Measurements from ENCODE around the gene EIF3M.
A peak's percentile ranks its signal among the peaks of the same experiment; 100 is the strongest.
"Not testable (repeated sequence)": the region's sequence is repeated elsewhere in the genome, so short reads cannot be mapped to it uniquely, and the experiment has no call there.

EIF3M gene

GRCh38 chr11:32583459-32584271, at the start of gene EIF3M:
Gene EIF3M, plus strand, starts transcription at chr11:32583831. Its CDS starts 57 bp downstream, at chr11:32583888.
- DNase-seq, result peak; percentile 92

DNA sequence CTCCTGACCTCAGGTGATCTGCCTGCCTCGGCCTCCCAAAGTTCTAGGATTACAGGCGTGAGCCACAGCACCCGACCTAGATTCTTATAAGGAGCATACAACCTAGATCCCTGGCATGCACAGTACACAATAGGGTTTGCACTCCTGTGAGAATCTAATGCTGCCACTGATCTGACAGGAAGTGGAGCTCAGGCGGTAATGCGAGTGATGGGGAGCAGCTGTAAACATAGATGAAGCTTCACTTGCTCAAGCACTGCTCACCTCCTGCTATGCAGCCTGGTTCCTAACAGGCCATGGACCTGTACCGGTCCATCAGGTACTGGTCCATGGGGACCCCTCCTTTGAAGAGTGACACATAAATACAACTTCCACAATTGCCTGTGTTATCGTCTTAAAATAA, 44.8 kb upstream of the EIF3M start:
- no peak for DNase-seq

GRCh38 chr11:32549611-32550187, 33.9 kb upstream of the EIF3M start:
- DNase-seq, result no peak

GRCh38 chr11:32550207-32550606, 33.4 kb upstream of the EIF3M start:
- DNase-seq, result no peak

DNA sequence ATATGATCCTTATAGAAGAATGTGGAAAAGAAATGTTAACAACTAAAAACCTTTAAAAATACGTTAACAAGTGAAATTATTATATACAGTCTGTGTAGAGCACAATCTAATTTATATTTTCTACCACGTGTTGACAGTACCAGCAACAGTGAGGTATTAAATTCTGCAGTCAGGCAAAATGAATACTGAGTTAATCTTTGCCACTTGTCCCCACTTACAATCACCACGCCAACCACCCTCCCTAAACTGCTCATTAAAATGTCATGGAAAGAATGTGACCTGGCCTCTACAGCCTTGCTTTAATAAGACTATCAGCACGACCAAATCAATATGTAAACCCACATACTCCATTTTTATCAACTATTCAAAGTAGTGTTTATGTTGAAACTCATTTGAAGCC, 28.5 kb upstream of the EIF3M start:
- no peak for DNase-seq

GRCh38 chr11:32555895-32556294, 27.7 kb upstream of the EIF3M start:
- no peak for DNase-seq

- DNase-seq, result no peak
Measured at GRCh38 chr11:32561835-32562234, 21.8 kb upstream of the EIF3M start.

DNA sequence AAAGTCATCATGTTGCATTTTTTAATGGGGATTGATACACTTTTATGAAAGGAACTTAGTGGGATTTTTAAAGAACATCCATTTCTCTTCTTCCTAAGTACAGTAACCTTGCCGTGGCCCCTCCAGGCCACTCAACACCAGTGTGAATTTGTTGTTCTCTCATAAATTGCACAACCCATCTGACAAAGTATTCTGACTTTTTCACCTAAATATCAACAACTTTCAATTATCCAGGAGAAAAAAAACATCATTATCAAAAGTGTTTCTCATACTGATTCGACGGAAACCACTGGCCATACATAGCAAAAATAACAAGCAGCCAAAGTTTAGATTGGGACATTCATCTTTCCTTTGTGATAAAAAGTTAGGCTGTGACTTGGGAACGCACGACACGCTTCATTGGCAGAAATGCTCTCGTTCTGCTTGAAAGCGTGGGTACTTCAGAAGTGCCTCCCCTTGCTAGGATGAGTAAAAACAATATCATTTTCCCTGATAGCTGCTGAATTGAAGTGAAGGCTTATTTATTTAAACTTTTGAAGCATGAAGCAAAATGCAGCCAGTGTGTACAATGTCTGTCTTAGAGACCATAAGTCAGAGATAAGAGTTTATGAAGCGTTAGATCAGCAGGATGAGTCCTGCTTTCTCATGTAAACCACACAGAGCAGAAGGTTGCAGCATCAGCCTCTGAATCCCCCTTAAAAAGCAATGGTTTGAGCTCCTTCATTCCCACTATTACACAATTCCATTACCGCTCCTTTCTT, 20.6 kb upstream of the EIF3M start:
- no peak for DNase-seq

DNA sequence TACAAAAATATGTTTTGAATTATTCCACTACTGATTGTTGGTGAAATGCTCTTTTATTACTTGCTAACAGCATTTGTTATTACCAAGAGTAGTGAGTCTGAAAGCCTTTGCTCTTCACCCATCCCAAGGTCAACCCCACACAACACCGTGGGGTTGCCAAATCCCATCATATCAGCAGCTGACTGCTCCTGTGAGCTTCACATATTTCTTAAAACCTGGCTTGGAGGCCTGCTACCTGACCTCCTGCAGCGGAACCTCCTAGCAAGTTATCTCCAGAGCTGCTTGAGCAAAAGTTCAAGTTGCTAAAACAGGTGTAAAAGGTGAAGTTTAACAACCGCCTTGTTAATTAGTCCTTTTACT, 20.1 kb upstream of the EIF3M start:
- DNase-seq, result no peak

DNA sequence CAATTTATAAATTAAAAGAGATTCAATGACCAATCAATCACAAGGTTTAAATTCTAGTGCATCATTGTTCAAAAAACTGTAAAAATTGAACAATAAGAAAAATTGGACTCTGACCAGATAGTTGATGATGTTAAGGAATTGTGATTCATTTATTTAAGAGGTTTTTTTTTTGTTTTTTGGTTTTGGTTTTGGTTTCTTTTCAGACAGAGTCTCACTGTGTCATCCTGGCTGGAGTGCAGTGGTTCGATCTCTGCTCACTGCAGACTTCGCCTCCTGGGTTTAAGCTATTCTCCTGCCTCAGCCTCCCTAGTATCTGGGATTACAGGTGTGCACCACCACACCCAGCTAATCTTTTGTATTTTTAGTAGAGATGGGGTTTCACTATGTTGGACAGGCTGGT, 17.1 kb upstream of the EIF3M start:
- DNase-seq, result no peak

- no peak for DNase-seq
Measured at GRCh38 chr11:32567154-32567553, 16.5 kb upstream of the EIF3M start.

DNA sequence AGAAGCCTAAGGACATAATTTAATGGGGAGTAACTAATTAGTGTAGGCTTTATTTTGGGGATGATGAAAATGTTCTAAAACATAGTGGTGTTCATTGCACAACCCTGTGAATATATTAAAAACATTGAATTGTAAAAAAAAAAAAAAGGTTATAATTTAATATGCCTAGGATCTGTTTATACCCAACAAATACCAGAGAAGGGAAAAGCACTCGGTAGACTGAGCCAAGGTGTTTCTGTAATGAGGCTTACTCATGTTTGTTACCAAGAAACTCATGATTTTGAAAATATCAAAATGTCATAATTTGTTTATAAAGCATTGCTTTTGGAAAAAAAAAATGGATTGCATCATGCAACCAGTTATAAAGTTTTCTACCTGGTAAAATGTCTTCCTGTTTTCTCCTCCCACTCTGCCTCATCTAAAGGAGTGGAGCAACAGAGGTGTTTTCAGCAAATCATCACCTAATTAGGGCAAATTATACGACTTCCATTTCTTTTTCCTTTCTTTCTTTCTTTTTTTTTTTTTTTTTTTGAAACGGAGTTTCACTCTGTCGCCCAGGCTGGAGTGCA, 14.2 kb upstream of the EIF3M start:
- DNase-seq, result no peak

DNA sequence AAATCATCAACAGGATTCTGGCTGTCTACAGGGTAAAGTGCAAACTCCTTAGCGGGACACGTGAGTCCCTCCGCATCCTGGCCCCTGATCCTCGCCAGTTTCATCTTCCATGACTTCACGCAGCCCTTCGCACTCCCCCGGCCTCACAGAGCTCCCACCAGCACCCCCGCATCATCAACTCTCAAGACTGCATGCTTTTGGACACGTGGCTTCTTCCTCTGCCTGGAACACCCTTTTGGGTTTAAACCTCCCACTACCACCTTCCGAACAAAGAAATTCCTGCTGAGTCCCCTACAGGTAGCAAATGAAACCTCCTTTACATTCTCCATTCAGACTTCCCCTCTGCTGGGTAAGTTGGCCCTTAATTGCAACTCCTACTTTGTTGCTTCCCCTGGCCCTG, 12.6 kb upstream of the EIF3M start:
- DNase-seq, result no peak

DNA sequence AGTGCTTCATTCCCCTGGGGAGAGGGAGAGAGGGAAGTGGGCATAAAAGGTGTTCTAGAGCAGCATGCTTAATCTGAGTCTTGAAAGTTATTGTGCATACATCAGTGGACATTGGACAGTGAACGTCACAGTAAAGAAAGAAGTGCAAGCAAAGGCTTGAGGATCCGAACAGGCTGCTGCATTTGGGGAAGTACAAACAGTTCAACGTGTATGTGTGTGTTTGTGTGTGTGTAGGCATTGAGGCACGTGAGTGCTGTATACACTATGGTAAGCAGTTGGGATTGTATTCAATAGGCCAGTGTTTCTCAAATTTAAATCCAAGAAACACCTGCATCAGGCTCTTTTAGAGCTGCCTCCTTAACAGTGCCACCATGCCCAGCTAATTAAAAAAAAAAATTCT, 10.4 kb upstream of the EIF3M start:
- no peak for DNase-seq

DNA sequence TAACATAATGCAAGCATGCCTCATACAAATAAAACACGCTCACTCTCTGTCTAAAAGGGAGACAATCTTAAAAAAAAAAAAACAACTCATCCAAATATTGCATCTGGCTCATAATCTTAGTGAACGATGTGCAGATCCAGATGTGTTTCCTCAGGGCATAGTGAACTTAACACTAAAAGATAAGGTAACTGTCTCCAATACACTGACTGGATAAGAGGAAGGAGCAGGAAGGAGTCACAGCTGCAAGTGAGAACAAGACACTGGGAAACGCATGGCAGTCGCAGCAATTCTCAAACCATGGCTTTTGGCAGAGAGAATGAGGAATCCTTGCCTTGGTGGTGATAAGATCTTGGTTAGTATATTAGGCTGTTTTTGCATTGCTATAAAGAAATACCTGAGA, 9.2 kb upstream of the EIF3M start:
- no peak for DNase-seq

DNA sequence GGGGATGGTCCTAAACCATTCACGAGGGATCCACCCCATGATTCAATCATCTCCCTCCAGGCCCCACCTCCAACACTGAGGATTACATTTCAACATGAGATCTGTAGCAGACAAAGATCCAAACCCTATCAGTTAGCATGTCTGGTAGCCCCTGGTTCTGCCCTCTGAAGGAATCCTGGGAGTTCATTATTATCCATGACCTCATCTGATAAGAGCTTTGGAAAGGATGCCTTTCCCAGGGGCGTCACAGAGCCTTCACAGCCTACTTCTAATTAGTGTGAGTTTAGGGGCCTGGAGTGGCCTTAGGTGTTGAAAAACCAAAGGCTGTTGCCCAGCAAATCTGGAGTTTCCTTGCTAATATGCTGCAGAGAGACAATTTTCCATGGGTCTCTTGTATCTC, 8.6 kb upstream of the EIF3M start:
- no peak for DNase-seq

DNA sequence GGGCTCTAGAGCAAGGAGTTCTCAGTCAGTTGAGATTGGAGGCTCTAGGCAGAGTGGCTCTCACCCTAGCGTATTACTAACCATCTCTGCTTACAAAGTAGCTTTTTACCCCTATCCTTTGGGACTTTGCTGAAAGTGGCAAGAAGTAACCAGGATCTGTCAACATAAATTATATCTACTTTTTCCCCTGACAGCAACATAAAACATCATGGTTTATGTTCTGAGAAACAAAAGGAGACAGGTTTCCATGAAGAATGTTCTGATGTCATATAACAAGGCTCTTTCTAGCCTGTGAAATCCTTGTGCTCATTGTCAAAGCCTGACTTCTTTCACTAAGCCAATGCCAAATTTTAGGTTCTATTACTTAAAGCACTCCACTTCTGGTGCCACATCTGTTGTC, 7.2 kb upstream of the EIF3M start:
- no peak for DNase-seq

GRCh38 chr11:32580967-32581366, 2.7 kb upstream of the EIF3M start:
- no peak for DNase-seq

GRCh38 chr11:32581556-32581955, 2.1 kb upstream of the EIF3M start:
- DNase-seq, result no peak

DNA sequence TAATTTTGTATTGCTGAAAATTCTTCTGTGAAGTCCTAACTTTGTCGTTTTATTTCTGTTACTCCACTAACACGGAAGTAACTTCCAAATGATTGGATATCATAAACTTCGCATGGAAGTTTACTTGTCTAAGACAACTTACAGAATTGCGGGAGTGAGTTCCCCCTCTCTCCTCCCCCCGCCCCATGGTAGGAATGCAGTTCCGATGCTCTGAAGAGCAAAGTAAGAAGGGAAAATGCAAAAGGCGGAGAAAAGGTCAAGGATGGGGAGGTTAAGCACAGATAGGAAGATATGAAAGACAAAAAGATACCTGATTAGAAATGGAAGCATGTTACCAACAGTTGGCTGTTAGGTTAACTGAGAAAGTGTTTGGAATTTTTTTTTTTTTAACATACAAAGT, 1.3 kb downstream of the EIF3M start:
- DNase-seq, result no peak

GRCh38 chr11:32586576-32587190, 3.1 kb downstream of the EIF3M start:
- DNase-seq, result no peak

- DNase-seq, result no peak
Measured at GRCh38 chr11:32594272-32594671, 10.6 kb downstream of the EIF3M start.

DNA sequence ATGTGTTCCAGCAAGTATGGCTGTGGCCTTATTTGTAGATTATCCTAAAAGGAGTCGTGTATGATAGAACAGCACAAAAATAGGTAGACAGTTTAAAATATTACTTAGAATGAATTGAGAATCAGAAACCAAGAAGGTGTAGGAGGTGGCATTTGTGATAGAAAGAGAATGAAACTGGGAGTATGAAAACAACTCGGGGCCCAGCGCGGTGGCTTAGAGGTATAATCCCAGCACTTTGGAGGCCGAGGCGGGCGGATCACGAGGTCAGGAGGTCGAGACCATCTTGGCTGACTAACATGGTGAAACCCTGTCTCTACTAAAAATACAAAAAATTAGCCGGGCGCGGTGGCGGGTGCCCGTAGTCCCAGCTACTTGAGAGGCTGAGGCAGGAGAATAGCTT, 12.5 kb downstream of the EIF3M start:
- DNase-seq, result not testable (repeated sequence)

Data from SHP77 treated with DMSO at 0.1 percent for 48 hours (cell line).